Fibroblast of the aortic adventitia (primary cell): Measurements from ENCODE around the gene SLC24A3. TPM values are rescaled to one million over a fixed set of nuclear protein-coding genes. Genes with fewer than 3 reads are reported as not detected.

Source experiments
- DNase-seq: peaks from one replicate; pipeline ENCODE4 v3.0.0-alpha.2; 2010; ENCODE audit warnings: low read depth
- H3K4me3 ChIP-seq: 2 replicates; pipeline ENCODE4 v1.5.1; 2011; ENCODE audit warnings: low read depth, mild to moderate bottlenecking, control low read depth, low read length, moderate library complexity
- CTCF ChIP-seq: IDR thresholded peaks from 2 replicates; pipeline ENCODE4 v1.5.1; 2011; ENCODE audit warnings: mild to moderate bottlenecking, low read length, control low read depth, inconsistent platforms; ENCODE audit not compliant: insufficient read depth
- total RNA-seq: library from RNA; depleted of rRNA; stranded (reverse); fragments of >200 nt; gene quantifications from 2 replicates; pipeline ENCODE4 v1.2.3, GENCODE V29; 2012; ENCODE audit warnings: low replicate concordance

Gene SLC24A3
- total RNA-seq, 1 donor = not detected

- no peak for TF ChIP-seq CTCF
- no peak overlapping the region for H3K4me3 ChIP-seq
- DNase-seq = no peak
Measured at GRCh38 chr20:19382386-19383340, 170.2 kb downstream of the SLC24A3 start.

DNA sequence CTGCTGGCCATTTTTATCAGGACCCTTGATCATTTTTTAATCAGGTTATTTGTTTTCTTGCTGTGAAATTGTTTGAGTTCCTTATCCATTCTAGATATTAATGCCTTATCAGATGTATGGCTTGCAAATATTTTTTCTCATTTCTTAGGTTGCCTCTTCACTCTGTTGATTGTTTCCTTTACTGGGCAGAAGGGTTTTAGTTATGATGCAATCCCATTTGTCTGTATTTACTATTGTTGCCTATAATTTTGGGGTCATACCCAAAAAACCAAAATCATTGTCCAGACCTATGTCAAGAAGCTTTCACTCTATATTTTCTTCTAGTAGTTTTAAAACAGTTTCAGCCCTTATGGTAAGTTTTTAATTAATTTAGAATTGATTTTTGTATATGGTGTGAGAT is 172.5 kb downstream of the SLC24A3 start:
- TF ChIP-seq CTCF = no peak

GRCh38 chr20:19387251-19387650 is 174.8 kb downstream of the SLC24A3 start:
- no peak for TF ChIP-seq CTCF
- H3K4me3 ChIP-seq = no peak overlapping the region
- DNase-seq = no peak

More for the DNA sequence above, 172.5 kb downstream of the SLC24A3 start:
- H3K4me3 ChIP-seq = no peak overlapping the region
- DNase-seq = no peak

DNA sequence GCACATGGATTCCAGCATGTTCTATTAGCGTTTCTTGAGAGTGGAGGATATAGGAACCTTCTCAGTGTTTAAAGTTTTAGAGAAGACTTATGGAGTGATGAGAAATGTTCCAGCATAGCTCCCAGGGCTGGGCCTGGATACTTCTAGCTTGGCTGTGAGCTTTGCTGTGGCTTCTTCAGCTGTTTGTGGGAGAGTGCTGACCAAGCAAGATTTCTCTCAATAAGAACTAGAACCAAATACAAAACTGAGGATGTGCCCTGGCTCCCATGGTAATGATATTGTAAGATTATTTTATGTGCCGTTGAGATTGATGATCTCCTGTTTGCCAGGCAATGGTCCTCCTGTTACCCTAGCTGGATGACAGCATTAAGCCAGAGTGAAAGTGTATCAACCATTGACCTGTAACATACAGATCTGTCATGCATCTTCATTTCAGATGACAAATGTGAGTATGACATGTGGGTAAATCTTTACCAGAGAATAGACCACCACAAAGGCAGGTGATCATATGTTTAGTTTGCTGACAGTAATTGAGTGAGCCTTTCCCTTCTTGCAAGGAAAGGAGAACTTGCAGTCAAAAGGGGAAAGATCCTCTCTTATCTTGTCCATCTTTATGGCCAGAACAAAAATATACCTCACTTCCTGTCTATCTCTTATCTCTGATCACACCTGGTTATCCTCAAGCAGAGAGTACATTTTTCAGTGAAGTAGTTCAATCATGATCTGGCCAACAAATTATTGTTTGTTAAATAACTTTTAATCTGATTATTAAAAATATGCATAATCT is 180.1 kb downstream of the SLC24A3 start:
- no peak for TF ChIP-seq CTCF
- no peak overlapping the region for H3K4me3 ChIP-seq
- no peak for DNase-seq

GRCh38 chr20:19396460-19397081 is 184.1 kb downstream of the SLC24A3 start:
- no peak overlapping the region for H3K4me3 ChIP-seq
- DNase-seq = no peak
- no peak for TF ChIP-seq CTCF

DNA sequence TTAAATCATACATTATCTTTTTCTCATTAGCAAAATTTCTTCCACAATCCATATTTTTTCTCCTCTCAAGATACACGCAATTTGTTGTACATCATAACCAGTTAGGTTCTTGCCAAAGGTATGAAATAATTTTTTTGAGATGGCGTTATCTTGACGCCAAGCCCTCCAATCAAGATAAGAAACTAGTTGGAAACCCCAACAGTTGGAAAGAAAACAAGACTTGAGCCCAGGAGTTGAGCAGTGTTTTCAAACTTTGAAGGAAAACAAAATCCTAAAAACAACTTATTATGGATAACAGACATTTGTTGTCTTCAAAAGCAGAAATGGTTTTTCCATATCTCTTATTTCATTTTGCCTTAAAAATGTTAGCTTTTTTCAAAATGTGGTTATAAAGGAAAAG is 184.8 kb downstream of the SLC24A3 start:
- H3K4me3 ChIP-seq = no peak overlapping the region
- TF ChIP-seq CTCF = no peak
- DNase-seq = no peak
